HepG2 (cell line): ENCODE measurements around the gene HAP1. TPM values are rescaled to one million over a fixed set of nuclear protein-coding genes. Genes with fewer than 3 reads are reported as not detected.

ENCODE experiments used
- AFF4 ChIP-seq: sonication (generic); formaldehyde crosslinking; IDR thresholded peaks from 2 replicates; pipeline ENCODE4 v1.4.0; 2020; ENCODE audit warnings: missing genetic modification reagents
- ESRRA ChIP-seq: sonication (generic); formaldehyde crosslinking; IDR thresholded peaks from 2 replicates; pipeline ENCODE4 v1.5.1; 2020; ENCODE audit warnings: mild to moderate bottlenecking, low read depth, missing genetic modification reagents
- FOXK1 ChIP-seq: sonication (generic); formaldehyde crosslinking; IDR thresholded peaks from 2 replicates; pipeline ENCODE4 v1.4.0; 2020; ENCODE audit warnings: low read depth, missing genetic modification reagents, borderline replicate concordance
- NKX3-1 ChIP-seq: sonication (generic); formaldehyde crosslinking; IDR thresholded peaks from 2 replicates; pipeline ENCODE4 v1.5.0; 2020; ENCODE audit warnings: missing genetic modification reagents
- SMARCC2 ChIP-seq: fragments of 450-650 bp; IDR thresholded peaks from 2 replicates; pipeline ENCODE4 v1.6.1; 2017; ENCODE audit warnings: antibody characterized with exemption, mild to moderate bottlenecking
- SOX5 ChIP-seq: IDR thresholded peaks from 2 replicates; pipeline ENCODE4 v1.6.1; 2016; ENCODE audit warnings: borderline replicate concordance
- ZBTB20 ChIP-seq: sonication (generic); formaldehyde crosslinking; IDR thresholded peaks from 2 replicates; pipeline ENCODE4 v1.8.1; 2023; ENCODE audit warnings: missing genetic modification reagents, low read depth, mild to moderate bottlenecking, borderline replicate concordance
- ZNF224 ChIP-seq: sonication (generic); formaldehyde crosslinking; IDR thresholded peaks from 2 replicates; pipeline ENCODE4 v1.5.0; 2020; ENCODE audit warnings: mild to moderate bottlenecking, missing genetic modification reagents
- ZNF362 ChIP-seq: sonication (generic); formaldehyde crosslinking; IDR thresholded peaks from 2 replicates; pipeline ENCODE4 v1.4.0; 2020; ENCODE audit warnings: missing genetic modification reagents, mild to moderate bottlenecking, borderline replicate concordance
- ZNF780A ChIP-seq: sonication (generic); formaldehyde crosslinking; IDR thresholded peaks from 2 replicates; pipeline ENCODE4 v1.8.0; 2022; ENCODE audit warnings: mild to moderate bottlenecking, missing genetic modification reagents, moderate library complexity
- ZNF83 ChIP-seq: sonication (generic); formaldehyde crosslinking; IDR thresholded peaks from 2 replicates; pipeline ENCODE4 v1.4.0; 2020; ENCODE audit warnings: missing genetic modification reagents, mild to moderate bottlenecking, borderline replicate concordance
- ZNF839 ChIP-seq: sonication (generic); formaldehyde crosslinking; IDR thresholded peaks from 2 replicates; pipeline ENCODE4 v1.4.0; 2020; ENCODE audit warnings: missing genetic modification reagents, mild to moderate bottlenecking, borderline replicate concordance
- ZNF883 ChIP-seq: sonication (generic); formaldehyde crosslinking; IDR thresholded peaks from 2 replicates; pipeline ENCODE4 v1.5.1; 2020; ENCODE audit warnings: mild to moderate bottlenecking, missing genetic modification reagents; ENCODE audit errors: not compliant biosample characterization
- polyA plus RNA-seq, 8 experiments: library from polyadenylated mRNA; depleted of rRNA in 3 of 8; stranded (reverse) in 7 of 8; unstranded in 1 of 8; fragments of >200 nt; fragmentation: Illumina TruSeq in 4 of 8; extraction: Trizol in 4 of 8; gene quantifications; 2 replicates each; pipeline versions ENCODE4 v1.2.1 to v1.2.3, GENCODE V29; 2011 to 2016; ENCODE audit warnings: low read depth in 4 of 8, missing spikeins in 1 of 8, mixed read lengths in 1 of 8; ENCODE audit not compliant: insufficient read depth in 1 of 8
- total RNA-seq, 5 experiments: library from RNA; depleted of rRNA; stranded (reverse); fragments of >200 nt; fragmentation: Illumina TruSeq; extraction: Trizol; gene quantifications; 2 replicates each; pipeline ENCODE4 v1.2.3, GENCODE V29; 2016; ENCODE audit warnings: low read depth in 1 of 5
- TF ChIP-seq, protein P1 (sequence below): sonication (generic); formaldehyde crosslinking; IDR thresholded peaks from 2 replicates; pipeline ENCODE4 v1.8.0; 2022; ENCODE audit warnings: missing genetic modification reagents, mild to moderate bottlenecking, inconsistent platforms, borderline replicate concordance
- TF ChIP-seq, protein P2 (sequence below): sonication (generic); formaldehyde crosslinking; IDR thresholded peaks from 2 replicates; pipeline ENCODE4 v1.8.0; 2022; ENCODE audit warnings: missing genetic modification reagents, low read depth, mild to moderate bottlenecking, borderline replicate concordance
- TF ChIP-seq, protein P3 (sequence below): sonication (generic); formaldehyde crosslinking; IDR thresholded peaks from 2 replicates; pipeline ENCODE4 v1.4.0; 2020; ENCODE audit warnings: missing genetic modification reagents, borderline replicate concordance

The HAP1 gene
- total and polyA plus RNA-seq, 2 of the 13 experiments (the other 11 are each of a cell fraction or from before 2014, with no cell fraction given) = 0.07 TPM

DNA sequence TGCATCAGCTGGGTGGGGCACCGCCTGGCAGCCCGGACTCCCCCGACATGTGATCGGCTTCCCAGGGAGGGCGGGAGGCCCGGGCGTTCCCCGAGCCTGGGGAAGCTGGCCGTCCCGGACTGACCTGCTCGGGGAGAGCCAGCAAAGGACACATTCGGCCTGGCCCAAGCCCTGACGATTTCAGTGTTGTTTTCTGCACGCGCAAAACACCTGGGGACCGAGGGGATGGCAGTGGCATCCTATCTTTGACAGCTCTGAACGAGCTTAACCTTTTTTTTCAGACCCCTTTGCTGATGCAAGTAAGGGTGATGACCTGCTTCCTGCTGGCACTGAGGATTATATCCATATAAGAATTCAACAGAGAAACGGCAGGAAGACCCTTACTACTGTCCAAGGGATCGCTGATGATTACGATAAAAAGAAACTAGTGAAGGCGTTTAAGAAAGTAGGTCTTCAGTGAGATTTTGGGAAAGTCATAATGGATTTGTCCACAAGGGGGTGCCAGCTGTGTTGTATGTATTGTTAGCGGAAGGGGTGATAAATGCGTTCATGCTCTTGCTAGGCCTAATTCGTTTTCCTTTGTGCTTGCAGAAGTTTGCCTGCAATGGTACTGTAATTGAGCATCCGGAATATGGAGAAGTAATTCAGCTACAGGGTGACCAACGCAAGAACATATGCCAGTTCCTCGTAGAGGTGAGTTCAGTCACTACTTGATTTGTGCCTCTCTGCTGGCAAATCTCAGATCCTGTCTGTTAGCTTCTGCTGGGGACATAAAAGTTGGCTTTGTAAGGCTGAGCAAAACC, 44.7 kb downstream of the HAP1 start (continued):
- TF ChIP-seq ZNF362 = no peak; the same call in 1 of the 2 replicates
- TF ChIP-seq ZNF883 (CRISPR knock-in tag) = no peak
- TF ChIP-seq ZNF780A (CRISPR knock-in tag) = no peak
- no peak; the same call in 1 of the 2 replicates for TF ChIP-seq ZNF83
- no peak; the same call in 1 of the 2 replicates for TF ChIP-seq NKX3-1 (CRISPR knock-in tag)
- TF ChIP-seq FOXK1 (CRISPR knock-in tag) = no peak
- TF ChIP-seq ZBTB20 (CRISPR knock-in tag) = no peak; the same call in 1 of the 2 replicates
- TF ChIP-seq SMARCC2 = 0 out of 2 replicates have a peak, but pooled peaks have one; percentile 28
- no peak for TF ChIP-seq ZNF839 (CRISPR knock-in tag)
- peak; percentile 63; the same call in 1 of the 2 replicates for TF ChIP-seq AFF4 (CRISPR knock-in tag)
- no peak for TF ChIP-seq ESRRA (CRISPR knock-in tag)
- TF ChIP-seq, protein P1, sequence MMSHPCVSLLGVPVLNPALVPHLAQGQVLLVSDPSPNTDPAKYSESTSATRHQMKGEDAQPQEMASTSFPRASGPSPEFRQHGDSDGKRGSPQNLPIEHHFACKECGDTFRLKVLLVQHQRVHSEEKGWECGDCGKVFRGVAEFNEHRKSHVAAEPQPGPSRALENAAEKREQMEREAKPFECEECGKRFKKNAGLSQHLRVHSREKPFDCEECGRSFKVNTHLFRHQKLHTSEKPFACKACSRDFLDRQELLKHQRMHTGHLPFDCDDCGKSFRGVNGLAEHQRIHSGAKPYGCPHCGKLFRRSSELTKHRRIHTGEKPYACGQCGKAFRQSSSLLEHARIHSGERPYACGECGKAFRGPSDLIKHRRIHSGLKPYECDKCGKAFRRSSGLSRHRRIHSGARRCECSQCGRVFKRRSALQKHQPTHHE (CRISPR knock-in tag) = peak; percentile 21; the same call in 1 of the 2 replicates
- TF ChIP-seq, protein P2, sequence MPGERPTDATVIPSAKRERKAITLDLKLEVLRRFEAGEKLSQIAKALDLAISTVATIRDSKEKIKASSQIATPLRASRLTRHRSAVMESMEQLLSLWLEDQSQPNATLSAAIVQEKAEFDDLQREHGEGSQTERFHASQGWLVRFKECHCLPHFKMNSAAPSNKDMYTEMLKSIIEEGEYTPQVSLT = no peak; the same call in 1 of the 2 replicates
- peak; percentile 58; the same call in 1 of the 2 replicates for TF ChIP-seq SOX5 (CRISPR knock-in tag)
- TF ChIP-seq, protein P3, sequence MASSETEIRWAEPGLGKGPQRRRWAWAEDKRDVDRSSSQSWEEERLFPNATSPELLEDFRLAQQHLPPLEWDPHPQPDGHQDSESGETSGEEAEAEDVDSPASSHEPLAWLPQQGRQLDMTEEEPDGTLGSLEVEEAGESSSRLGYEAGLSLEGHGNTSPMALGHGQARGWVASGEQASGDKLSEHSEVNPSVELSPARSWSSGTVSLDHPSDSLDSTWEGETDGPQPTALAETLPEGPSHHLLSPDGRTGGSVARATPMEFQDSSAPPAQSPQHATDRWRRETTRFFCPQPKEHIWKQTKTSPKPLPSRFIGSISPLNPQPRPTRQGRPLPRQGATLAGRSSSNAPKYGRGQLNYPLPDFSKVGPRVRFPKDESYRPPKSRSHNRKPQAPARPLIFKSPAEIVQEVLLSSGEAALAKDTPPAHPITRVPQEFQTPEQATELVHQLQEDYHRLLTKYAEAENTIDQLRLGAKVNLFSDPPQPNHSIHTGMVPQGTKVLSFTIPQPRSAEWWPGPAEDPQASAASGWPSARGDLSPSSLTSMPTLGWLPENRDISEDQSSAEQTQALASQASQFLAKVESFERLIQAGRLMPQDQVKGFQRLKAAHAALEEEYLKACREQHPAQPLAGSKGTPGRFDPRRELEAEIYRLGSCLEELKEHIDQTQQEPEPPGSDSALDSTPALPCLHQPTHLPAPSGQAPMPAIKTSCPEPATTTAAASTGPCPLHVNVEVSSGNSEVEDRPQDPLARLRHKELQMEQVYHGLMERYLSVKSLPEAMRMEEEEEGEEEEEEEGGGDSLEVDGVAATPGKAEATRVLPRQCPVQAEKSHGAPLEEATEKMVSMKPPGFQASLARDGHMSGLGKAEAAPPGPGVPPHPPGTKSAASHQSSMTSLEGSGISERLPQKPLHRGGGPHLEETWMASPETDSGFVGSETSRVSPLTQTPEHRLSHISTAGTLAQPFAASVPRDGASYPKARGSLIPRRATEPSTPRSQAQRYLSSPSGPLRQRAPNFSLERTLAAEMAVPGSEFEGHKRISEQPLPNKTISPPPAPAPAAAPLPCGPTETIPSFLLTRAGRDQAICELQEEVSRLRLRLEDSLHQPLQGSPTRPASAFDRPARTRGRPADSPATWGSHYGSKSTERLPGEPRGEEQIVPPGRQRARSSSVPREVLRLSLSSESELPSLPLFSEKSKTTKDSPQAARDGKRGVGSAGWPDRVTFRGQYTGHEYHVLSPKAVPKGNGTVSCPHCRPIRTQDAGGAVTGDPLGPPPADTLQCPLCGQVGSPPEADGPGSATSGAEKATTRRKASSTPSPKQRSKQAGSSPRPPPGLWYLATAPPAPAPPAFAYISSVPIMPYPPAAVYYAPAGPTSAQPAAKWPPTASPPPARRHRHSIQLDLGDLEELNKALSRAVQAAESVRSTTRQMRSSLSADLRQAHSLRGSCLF (CRISPR knock-in tag) = no peak
- TF ChIP-seq ZNF224 (CRISPR knock-in tag) = peak; percentile 62
